ENCODE results near the gene RBM22. TPM values are rescaled to one million over a fixed set of nuclear protein-coding genes. Genes with fewer than 3 reads are reported as not detected.

Gene RBM22
- polyA plus RNA-seq, 1 of the 3 experiments (the other 2 are of a cell fraction): 30.7 TPM

- 57% methylated on average over 3 of the region's 3 CpGs for WGBS (ENCODE audit: low lambda C conversion rate)
- Histone ChIP-seq H3K9me3 (no peaks in the 10 kb centered on the region), H3K27me3 (ENCODE audit: insufficient read depth) (no peaks in the 10 kb centered on the region), H3K27ac (ENCODE audit: low read depth in 2 of 2, low read length in 1 of 2) (no peak overlapping the region), H3F3A (replicated peaks; ENCODE audit: insufficient read depth) (peaks cover 22% of the 10 kb centered on the region), H2AFZ (ENCODE audit: low read depth) (no peak overlapping the region), H3K4me1 (ENCODE audit: control insufficient read depth in 1 of 2, insufficient read depth in 2 of 2, low read depth in 1 of 2, low read length in 1 of 2) (peaks cover 11 to 15% of the 10 kb centered on the region in 2 experiments), H3K9ac (no peak overlapping the region), H3K9me2 (no peaks in the 10 kb centered on the region), H3K4me3 (ENCODE audit: low read depth in 2 of 2, low read length in 1 of 2) (no peak overlapping the region), H3K4me2 (no peak overlapping the region), H3K36me3 (replicated peaks in 1 of 2; ENCODE audit: control insufficient read depth in 1 of 2, insufficient read depth in 2 of 2, low read length in 1 of 2) (peaks cover 12 to 15% of the 10 kb centered on the region in 2 experiments), H3K79me2 (ENCODE audit: insufficient read depth) (peaks cover 20% of the 10 kb centered on the region), H4K20me1 (ENCODE audit: insufficient read depth) (no peaks in the 10 kb centered on the region)
- POLR2A ChIA-PET: no interaction called here
- no peak for DNase-seq
- TF ChIP-seq SMC3 (IDR thresholded peaks at IDR 0.05; ENCODE audit: low read depth, low read length) (no peak), RAD21 (IDR thresholded peaks at IDR 0.05; ENCODE audit: low read length) (no peak), EP300 (IDR thresholded peaks at IDR 0.05; ENCODE audit: borderline replicate concordance in 1 of 2, low read depth in 1 of 2, low read length in 1 of 2) (no peak), PBX3 (IDR thresholded peaks at IDR 0.05) (no peak), YY1 (IDR thresholded peaks at IDR 0.05; ENCODE audit: low read depth) (no peak), POLR2AphosphoS5 (IDR thresholded peaks at IDR 0.05; ENCODE audit: low read depth, low read length) (no peak), TAF1 (IDR thresholded peaks at IDR 0.05; ENCODE audit: borderline replicate concordance, low read depth, low read length) (no peak), FOXJ3 (CRISPR knock-in tag; IDR thresholded peaks at IDR 0.05) (no peak), RCOR1 (IDR thresholded peaks at IDR 0.05; ENCODE audit: low read length) (no peak), EZH2phosphoT487 (IDR thresholded peaks at IDR 0.05; ENCODE audit: borderline replicate concordance, low read depth) (no peak), RFX5 (IDR thresholded peaks at IDR 0.05; ENCODE audit: low read length) (no peak), TEAD4 (IDR thresholded peaks at IDR 0.05; ENCODE audit: borderline replicate concordance, insufficient read depth) (no peak), TCF12 (IDR thresholded peaks at IDR 0.05) (no peak), FOXM1 (IDR thresholded peaks at IDR 0.05; ENCODE audit: low read depth) (no peak), SIN3A (IDR thresholded peaks at IDR 0.05; ENCODE audit: borderline replicate concordance, low read depth, low read length) (no peak), NRF1 (IDR thresholded peaks at IDR 0.05; ENCODE audit: low read depth, low read length) (no peak)
- TF ChIP-seq, protein P1, sequence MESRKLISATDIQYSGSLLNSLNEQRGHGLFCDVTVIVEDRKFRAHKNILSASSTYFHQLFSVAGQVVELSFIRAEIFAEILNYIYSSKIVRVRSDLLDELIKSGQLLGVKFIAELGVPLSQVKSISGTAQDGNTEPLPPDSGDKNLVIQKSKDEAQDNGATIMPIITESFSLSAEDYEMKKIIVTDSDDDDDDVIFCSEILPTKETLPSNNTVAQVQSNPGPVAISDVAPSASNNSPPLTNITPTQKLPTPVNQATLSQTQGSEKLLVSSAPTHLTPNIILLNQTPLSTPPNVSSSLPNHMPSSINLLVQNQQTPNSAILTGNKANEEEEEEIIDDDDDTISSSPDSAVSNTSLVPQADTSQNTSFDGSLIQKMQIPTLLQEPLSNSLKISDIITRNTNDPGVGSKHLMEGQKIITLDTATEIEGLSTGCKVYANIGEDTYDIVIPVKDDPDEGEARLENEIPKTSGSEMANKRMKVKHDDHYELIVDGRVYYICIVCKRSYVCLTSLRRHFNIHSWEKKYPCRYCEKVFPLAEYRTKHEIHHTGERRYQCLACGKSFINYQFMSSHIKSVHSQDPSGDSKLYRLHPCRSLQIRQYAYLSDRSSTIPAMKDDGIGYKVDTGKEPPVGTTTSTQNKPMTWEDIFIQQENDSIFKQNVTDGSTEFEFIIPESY (IDR thresholded peaks at IDR 0.05; ENCODE audit: borderline replicate concordance, low read depth): no peak
- TF ChIP-seq, protein P2, sequence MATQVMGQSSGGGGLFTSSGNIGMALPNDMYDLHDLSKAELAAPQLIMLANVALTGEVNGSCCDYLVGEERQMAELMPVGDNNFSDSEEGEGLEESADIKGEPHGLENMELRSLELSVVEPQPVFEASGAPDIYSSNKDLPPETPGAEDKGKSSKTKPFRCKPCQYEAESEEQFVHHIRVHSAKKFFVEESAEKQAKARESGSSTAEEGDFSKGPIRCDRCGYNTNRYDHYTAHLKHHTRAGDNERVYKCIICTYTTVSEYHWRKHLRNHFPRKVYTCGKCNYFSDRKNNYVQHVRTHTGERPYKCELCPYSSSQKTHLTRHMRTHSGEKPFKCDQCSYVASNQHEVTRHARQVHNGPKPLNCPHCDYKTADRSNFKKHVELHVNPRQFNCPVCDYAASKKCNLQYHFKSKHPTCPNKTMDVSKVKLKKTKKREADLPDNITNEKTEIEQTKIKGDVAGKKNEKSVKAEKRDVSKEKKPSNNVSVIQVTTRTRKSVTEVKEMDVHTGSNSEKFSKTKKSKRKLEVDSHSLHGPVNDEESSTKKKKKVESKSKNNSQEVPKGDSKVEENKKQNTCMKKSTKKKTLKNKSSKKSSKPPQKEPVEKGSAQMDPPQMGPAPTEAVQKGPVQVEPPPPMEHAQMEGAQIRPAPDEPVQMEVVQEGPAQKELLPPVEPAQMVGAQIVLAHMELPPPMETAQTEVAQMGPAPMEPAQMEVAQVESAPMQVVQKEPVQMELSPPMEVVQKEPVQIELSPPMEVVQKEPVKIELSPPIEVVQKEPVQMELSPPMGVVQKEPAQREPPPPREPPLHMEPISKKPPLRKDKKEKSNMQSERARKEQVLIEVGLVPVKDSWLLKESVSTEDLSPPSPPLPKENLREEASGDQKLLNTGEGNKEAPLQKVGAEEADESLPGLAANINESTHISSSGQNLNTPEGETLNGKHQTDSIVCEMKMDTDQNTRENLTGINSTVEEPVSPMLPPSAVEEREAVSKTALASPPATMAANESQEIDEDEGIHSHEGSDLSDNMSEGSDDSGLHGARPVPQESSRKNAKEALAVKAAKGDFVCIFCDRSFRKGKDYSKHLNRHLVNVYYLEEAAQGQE (IDR thresholded peaks at IDR 0.05; ENCODE audit: low read depth, low read length): no peak
- TF ChIP-seq, protein P3, sequence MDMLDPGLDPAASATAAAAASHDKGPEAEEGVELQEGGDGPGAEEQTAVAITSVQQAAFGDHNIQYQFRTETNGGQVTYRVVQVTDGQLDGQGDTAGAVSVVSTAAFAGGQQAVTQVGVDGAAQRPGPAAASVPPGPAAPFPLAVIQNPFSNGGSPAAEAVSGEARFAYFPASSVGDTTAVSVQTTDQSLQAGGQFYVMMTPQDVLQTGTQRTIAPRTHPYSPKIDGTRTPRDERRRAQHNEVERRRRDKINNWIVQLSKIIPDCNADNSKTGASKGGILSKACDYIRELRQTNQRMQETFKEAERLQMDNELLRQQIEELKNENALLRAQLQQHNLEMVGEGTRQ (IDR thresholded peaks at IDR 0.05; ENCODE audit: borderline replicate concordance, low read depth, low read length): no peak
- CTCF ChIA-PET: interaction anchor here (2.5 kb wide), 1 partner anchor 143 kb away, joined by 13 read pairs; no protein-coding TSS in a partner anchor
Observed at GRCh38 chr5:150703762-150704161, 2.9 kb upstream of the RBM22 start.

Measured in SK-N-SH (cell line).